Measurements from ENCODE around the gene PECR. TPM values are rescaled to one million over a fixed set of nuclear protein-coding genes. Genes with fewer than 3 reads are reported as not detected.
A peak's percentile ranks its signal among the peaks of the same experiment; 100 is the strongest.

PECR gene
- total and polyA plus RNA-seq, 2 of the 13 experiments (the other 11 are each of a cell fraction or from before 2014, with no cell fraction given) = 151 to 153 TPM

GRCh38 chr2:216078776-216079175 is 2.8 kb downstream of the PECR start (continued):
- TF ChIP-seq ZNF644 (CRISPR knock-in tag; IDR thresholded peaks at IDR 0.05; ENCODE audit: low read depth) (peak; percentile 95), SRSF9 (IDR thresholded peaks at IDR 0.05; ENCODE audit: borderline replicate concordance, insufficient read depth, low read depth, low read length, poor library complexity, severe bottlenecking) (no peak), SNAI1 (CRISPR knock-in tag; IDR thresholded peaks at IDR 0.05; ENCODE audit: borderline replicate concordance) (peak; percentile 76; the same call in 1 of the 2 replicates), SP140L (CRISPR knock-in tag; IDR thresholded peaks at IDR 0.05; ENCODE audit: borderline replicate concordance) (peak; percentile 84; the same call in 1 of the 2 replicates), GABPA (IDR thresholded peaks at IDR 0.05; ENCODE audit: low read depth, low read length) (no peak), GABPA (CRISPR knock-in tag; IDR thresholded peaks at IDR 0.05; ENCODE audit: low read depth) (peak; percentile 58; the same call in 1 of the 2 replicates), TCF12 (IDR thresholded peaks at IDR 0.05) (no peak), TCF12 (CRISPR knock-in tag; IDR thresholded peaks at IDR 0.05) (peak; percentile 79), MED13 (CRISPR knock-in tag; IDR thresholded peaks at IDR 0.05) (peak; percentile 97), CREB1 (IDR thresholded peaks at IDR 0.05) (peak; percentile 39; the same call in 1 of the 2 replicates), CREB1 (CRISPR knock-in tag; IDR thresholded peaks at IDR 0.05) (peak; percentile 86), ZNF24 (IDR thresholded peaks at IDR 0.05) (peak; percentile 87), ZBTB7A (CRISPR knock-in tag; IDR thresholded peaks at IDR 0.05) (no peak), RBFOX2 (IDR thresholded peaks at IDR 0.05; ENCODE audit: low read depth, low read length) (0 out of 2 replicates have a peak, but pooled peaks have one; percentile 38), ZNF496 (CRISPR knock-in tag; IDR thresholded peaks at IDR 0.05; ENCODE audit: insufficient replicate concordance) (no peak), PHF21A (CRISPR knock-in tag; IDR thresholded peaks at IDR 0.05) (peak; percentile 95), YEATS4 (CRISPR knock-in tag; IDR thresholded peaks at IDR 0.05; ENCODE audit: borderline replicate concordance) (peak; percentile 69; the same call in 1 of the 2 replicates), RFX3 (CRISPR knock-in tag; IDR thresholded peaks at IDR 0.05) (0 out of 2 replicates have a peak, but pooled peaks have one; percentile 44), NFKBIZ (CRISPR knock-in tag; IDR thresholded peaks at IDR 0.05) (peak; percentile 96), NFYC (CRISPR knock-in tag; IDR thresholded peaks at IDR 0.05) (peak; percentile 46; the same call in 1 of the 2 replicates), ZMYM4 (CRISPR knock-in tag; IDR thresholded peaks at IDR 0.05) (peak; percentile 82; the same call in 1 of the 2 replicates), NFIC (IDR thresholded peaks at IDR 0.05; ENCODE audit: low read length) (peak; percentile 92), HNF4A (CRISPR knock-in tag; IDR thresholded peaks at IDR 0.05) (peak; percentile 100), ZNF138 (CRISPR knock-in tag; IDR thresholded peaks at IDR 0.05; ENCODE audit: low read depth) (no peak), CC2D1A (CRISPR knock-in tag; IDR thresholded peaks at IDR 0.05) (0 out of 2 replicates have a peak, but pooled peaks have one; percentile 78), MAZ (IDR thresholded peaks at IDR 0.05; ENCODE audit: borderline replicate concordance, low read depth, low read length) (no peak), MAZ (CRISPR knock-in tag; IDR thresholded peaks at IDR 0.05; ENCODE audit: low read depth) (0 out of 2 replicates have a peak, but pooled peaks have one; percentile 44), ZNF160 (CRISPR knock-in tag; IDR thresholded peaks at IDR 0.05) (no peak), ZNF317 (CRISPR knock-in tag; IDR thresholded peaks at IDR 0.05) (peak; percentile 76), TBL1XR1 (IDR thresholded peaks at IDR 0.05; ENCODE audit: borderline replicate concordance, low read length, partially characterized antibody) (peak; percentile 97), BORCS8-MEF2B (CRISPR knock-in tag; IDR thresholded peaks at IDR 0.05) (no peak)
- TF ChIP-seq, protein P1, sequence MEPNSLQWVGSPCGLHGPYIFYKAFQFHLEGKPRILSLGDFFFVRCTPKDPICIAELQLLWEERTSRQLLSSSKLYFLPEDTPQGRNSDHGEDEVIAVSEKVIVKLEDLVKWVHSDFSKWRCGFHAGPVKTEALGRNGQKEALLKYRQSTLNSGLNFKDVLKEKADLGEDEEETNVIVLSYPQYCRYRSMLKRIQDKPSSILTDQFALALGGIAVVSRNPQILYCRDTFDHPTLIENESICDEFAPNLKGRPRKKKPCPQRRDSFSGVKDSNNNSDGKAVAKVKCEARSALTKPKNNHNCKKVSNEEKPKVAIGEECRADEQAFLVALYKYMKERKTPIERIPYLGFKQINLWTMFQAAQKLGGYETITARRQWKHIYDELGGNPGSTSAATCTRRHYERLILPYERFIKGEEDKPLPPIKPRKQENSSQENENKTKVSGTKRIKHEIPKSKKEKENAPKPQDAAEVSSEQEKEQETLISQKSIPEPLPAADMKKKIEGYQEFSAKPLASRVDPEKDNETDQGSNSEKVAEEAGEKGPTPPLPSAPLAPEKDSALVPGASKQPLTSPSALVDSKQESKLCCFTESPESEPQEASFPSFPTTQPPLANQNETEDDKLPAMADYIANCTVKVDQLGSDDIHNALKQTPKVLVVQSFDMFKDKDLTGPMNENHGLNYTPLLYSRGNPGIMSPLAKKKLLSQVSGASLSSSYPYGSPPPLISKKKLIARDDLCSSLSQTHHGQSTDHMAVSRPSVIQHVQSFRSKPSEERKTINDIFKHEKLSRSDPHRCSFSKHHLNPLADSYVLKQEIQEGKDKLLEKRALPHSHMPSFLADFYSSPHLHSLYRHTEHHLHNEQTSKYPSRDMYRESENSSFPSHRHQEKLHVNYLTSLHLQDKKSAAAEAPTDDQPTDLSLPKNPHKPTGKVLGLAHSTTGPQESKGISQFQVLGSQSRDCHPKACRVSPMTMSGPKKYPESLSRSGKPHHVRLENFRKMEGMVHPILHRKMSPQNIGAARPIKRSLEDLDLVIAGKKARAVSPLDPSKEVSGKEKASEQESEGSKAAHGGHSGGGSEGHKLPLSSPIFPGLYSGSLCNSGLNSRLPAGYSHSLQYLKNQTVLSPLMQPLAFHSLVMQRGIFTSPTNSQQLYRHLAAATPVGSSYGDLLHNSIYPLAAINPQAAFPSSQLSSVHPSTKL (CRISPR knock-in tag; IDR thresholded peaks at IDR 0.05) = peak; percentile 100
